ENCODE data around the gene IQCC. TPM values are rescaled to one million over a fixed set of nuclear protein-coding genes. Genes with fewer than 3 reads are reported as not detected.

The IQCC gene
- total and polyA plus RNA-seq, 7 donors, result 0.24 to 1.2 (median 0.69) TPM

DNA sequence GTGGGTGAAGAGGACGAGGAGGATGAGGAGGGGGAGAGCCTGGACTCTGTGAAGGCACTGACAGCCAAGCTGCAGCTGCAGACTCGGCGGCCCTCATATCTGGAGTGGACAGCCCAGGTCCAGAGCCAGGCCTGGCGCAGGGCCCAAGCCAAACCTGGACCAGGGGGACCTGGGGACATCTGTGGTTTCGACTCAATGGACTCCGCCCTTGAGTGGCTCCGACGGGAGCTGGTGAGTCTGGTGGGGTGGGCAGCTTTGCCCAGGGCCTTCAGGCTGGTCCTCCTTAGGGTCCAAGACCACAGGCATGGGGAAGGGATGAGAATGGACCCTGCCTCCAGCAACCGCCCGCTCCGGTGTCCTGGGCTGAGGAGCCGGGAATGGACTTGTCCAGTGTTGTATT, 42.0 kb downstream of the IQCC start:
- DNase-seq, result peak; percentile 23 to 59
- H3K4me1 ChIP-seq, result peaks cover 28% of the 10 kb centered on the region
- H3K9me3 ChIP-seq, result no peaks in the 10 kb centered on the region
- no peaks in the 10 kb centered on the region for H3K36me3 ChIP-seq (ENCODE audit: insufficient read depth in 1 of 2, low read depth in 1 of 2)
- H3K27ac ChIP-seq, result peak overlapping the region; percentile 53
- intact Hi-C loops (cut with DNase I), result no loop called here
- H3K4me3 ChIP-seq, result peak overlapping the region; percentile 35
- peaks cover 0 to 2% (median 0%) of the 10 kb centered on the region in 3 donors for H3K27me3 ChIP-seq (ENCODE audit: insufficient read depth in 3 of 3, low read length in 2 of 3)
- TF ChIP-seq, protein P1, sequence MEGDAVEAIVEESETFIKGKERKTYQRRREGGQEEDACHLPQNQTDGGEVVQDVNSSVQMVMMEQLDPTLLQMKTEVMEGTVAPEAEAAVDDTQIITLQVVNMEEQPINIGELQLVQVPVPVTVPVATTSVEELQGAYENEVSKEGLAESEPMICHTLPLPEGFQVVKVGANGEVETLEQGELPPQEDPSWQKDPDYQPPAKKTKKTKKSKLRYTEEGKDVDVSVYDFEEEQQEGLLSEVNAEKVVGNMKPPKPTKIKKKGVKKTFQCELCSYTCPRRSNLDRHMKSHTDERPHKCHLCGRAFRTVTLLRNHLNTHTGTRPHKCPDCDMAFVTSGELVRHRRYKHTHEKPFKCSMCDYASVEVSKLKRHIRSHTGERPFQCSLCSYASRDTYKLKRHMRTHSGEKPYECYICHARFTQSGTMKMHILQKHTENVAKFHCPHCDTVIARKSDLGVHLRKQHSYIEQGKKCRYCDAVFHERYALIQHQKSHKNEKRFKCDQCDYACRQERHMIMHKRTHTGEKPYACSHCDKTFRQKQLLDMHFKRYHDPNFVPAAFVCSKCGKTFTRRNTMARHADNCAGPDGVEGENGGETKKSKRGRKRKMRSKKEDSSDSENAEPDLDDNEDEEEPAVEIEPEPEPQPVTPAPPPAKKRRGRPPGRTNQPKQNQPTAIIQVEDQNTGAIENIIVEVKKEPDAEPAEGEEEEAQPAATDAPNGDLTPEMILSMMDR (IDR thresholded peaks at IDR 0.05), result no peak
- peak in 2 of 4 donors; percentile 4 to 24 for ATAC-seq
- WGBS, 3 donors, result 50 to 56% (median 54%) methylated on average over 11 to 12 of the region's 12 CpGs

DNA sequence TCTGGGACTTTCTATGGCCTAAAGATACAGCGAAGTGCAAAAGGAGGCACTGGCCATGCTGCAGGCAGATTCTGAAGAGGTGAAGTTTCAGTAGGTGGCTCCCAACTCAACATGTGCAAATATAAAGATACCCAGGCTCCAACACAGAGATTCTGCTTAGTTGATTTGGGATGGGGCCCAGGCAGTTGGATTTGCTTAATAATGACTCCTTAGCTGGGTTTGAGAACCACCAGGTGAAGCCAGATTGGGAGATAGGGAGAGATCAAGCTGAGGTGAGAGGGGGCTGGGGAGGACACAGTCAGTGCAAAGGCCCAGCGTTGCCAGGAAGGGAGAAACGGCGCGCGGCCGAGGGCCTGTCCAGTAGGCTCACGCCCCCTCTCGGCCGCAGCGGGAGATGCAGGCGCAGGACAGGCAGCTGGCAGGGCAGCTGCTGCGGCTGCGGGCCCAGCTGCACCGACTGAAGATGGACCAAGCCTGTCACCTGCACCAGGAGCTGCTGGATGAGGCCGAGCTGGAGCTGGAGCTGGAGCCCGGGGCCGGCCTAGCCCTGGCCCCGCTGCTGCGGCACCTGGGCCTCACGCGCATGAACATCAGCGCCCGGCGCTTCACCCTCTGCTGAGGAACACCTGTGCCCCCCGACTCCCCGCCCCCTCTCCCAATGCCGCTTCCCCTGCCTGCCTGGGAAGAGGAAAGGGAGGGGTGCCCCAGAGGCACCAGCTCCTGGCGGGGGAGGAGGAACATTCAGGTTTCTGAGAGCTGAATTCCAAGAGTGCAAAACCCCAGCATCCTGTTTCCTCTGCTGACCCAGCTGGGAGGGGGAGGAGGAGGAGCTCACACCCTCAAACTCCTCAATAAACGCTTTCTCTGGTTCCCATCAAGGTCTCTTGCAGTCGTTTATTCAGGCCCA, 42.8 kb downstream of the IQCC start:
- WGBS, 3 donors, result 11 to 16% (median 12%) methylated on average over 24 to 31 of the region's 31 CpGs
- H3K9me3 ChIP-seq, result no peaks in the 10 kb centered on the region
- H3K27ac ChIP-seq, result peak overlapping the region; percentile 53
- peaks cover 0 to 2% (median 0%) of the 10 kb centered on the region in 3 donors for H3K27me3 ChIP-seq (ENCODE audit: insufficient read depth in 3 of 3, low read length in 2 of 3)
- peaks cover 28% of the 10 kb centered on the region for H3K4me1 ChIP-seq
- H3K4me3 ChIP-seq, result no peak overlapping the region
- DNase-seq (peak; percentile 89), ATAC-seq (peak; percentile 75 to 86 (median 79))
- TF ChIP-seq, protein P1 (IDR thresholded peaks at IDR 0.05), result peak; percentile 65
- no peaks in the 10 kb centered on the region for H3K36me3 ChIP-seq (ENCODE audit: insufficient read depth in 1 of 2, low read depth in 1 of 2)
- intact Hi-C loops (cut with DNase I), result no loop called here

DNA sequence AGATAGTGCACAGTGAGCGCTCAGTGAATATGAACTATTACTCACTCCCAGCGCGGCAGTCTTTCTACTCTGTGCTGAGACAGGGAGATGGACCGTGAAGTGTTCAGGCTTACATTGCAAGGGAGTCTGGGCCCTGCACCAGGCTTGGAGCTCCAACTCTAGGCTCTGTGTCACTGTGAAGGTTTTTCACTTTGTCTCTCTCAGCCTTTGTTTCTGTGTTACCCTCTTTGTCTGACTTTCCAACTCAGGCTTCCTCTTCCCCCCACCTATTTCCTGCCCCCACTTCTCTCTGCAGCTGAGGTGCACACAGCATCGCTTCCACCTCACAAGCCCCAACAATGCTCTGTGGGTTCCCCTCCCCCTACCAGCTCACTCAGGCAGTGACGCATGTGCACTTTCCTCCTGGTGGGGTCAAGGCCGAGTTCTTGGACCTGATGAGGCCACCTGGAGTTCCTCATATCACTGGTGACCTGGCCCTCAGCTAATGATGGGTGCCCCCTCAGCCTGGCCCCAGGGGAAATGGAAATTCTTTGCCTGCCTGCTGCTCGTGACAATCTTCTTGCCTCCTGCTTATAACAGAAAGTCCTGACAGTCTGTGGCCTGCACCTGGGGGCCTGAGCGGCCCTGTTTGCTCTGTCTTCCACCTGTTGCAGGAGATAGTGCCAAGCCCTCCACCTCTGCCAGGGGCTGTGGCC, 44.5 kb downstream of the IQCC start:
- WGBS, 3 donors, result 62 to 71% (median 70%) methylated on average over 9 of the region's 9 CpGs
- peaks cover 0 to 2% (median 0%) of the 10 kb centered on the region in 3 donors for H3K27me3 ChIP-seq (ENCODE audit: insufficient read depth in 3 of 3, low read length in 2 of 3)
- ATAC-seq (peak in 3 of 4 donors; percentile 29 to 40 (median 34)), DNase-seq (peak; percentile 41 to 72)
- H3K4me3 ChIP-seq, result no peak overlapping the region
- H3K27ac ChIP-seq, result peak overlapping the region; percentile 69
- no peaks in the 10 kb centered on the region for H3K9me3 ChIP-seq
- H3K4me1 ChIP-seq, result peaks cover 28% of the 10 kb centered on the region
- TF ChIP-seq, protein P1 (IDR thresholded peaks at IDR 0.05), result no peak
- intact Hi-C loops (cut with DNase I), result loop anchor here in 1 of 2 donors (5.0 kb wide), 1 partner anchor 47 kb away; no protein-coding TSS in a partner anchor
- H3K36me3 ChIP-seq (ENCODE audit: insufficient read depth in 1 of 2, low read depth in 1 of 2), result no peaks in the 10 kb centered on the region

DNA sequence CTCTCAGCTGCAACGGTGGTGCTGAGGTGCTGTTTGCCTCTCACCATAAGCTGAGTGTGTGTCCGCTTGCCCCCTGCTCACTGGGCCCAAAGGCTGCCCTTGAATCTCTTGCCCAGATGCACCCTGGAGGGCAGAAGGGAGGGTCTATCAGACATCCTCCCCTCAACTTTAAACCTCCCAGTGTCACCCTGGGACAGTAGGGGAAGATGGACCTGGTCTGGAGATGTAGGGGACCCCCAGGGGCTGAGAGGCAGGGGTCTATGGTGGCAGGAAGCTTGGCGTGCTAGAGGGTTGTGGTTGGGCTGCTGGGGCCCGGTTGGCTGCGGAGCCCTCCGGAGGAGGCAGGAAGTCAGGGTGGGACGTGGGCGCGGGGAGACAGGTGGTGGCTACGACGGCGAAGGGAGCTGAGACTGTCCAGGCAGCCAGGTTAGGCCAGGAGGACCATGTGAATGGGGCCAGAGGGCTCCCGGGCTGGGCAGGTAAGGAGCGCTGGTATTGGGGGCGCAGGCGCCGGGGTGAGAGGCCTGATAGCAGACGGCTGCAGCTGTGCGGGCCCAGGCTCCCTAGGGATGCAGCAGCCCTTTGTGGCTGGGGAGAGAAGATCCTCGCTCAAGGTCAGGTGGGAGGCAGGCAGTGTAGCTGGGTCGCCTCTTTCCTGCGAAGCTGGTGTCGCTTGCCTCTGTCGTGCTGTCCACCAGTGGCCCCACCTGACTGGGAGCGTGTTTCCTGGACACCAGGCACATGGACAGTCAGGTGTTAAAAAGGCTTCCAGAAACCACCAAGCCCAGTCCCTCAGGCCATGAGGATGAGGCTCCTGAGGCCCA, 45.6 kb downstream of the IQCC start, which contains the start of gene LCK:
Gene LCK (plus strand): TSS at position 373 of the 824 bp plus-strand sequence. CDS start 23,065 bp downstream, outside the sequence.
- peak within 1 kb of the TSS; percentile 69 for H3K27ac ChIP-seq
- H3K36me3 ChIP-seq (ENCODE audit: insufficient read depth in 1 of 2, low read depth in 1 of 2), result no peaks in the 10 kb centered on the region
- no peaks in the 10 kb centered on the region for H3K9me3 ChIP-seq
- WGBS, 3 donors, result 64 to 78% (median 68%) methylated on average over 25 of the region's 25 CpGs
- intact Hi-C loops (cut with DNase I), result loop anchor here in 1 of 2 donors (5.0 kb wide), 1 partner anchor 46 kb away; no protein-coding TSS in a partner anchor
- TF ChIP-seq, protein P1 (IDR thresholded peaks at IDR 0.05), result no peak
- no peak for ATAC-seq
- peaks cover 0 to 2% (median 0%) of the 10 kb centered on the region in 3 donors for H3K27me3 ChIP-seq (ENCODE audit: insufficient read depth in 3 of 3, low read length in 2 of 3)
- H3K4me3 ChIP-seq, result no peak within 1 kb of the TSS
- peaks cover 19% of the 10 kb centered on the region for H3K4me1 ChIP-seq
- no peak for DNase-seq

Data from psoas muscle (tissue), 8 donors.